NCI-H146 treated with DMSO at 0.1 percent for 48 hours (cell line): ENCODE data around the gene PIMREG.

Experiments
- DNase-seq: peaks from one replicate; lab custom pipeline; 2025; ENCODE audit not compliant: unreplicated experiment; lab: John Stamatoyannopoulos, UW

The PIMREG gene

GRCh38 chr17:6497496-6498221 is 53.4 kb downstream of the PIMREG start:
- no peak for DNase-seq

- no peak for DNase-seq
Measured at GRCh38 chr17:6498356-6498755, 54.1 kb downstream of the PIMREG start.

GRCh38 chr17:6498901-6499540 is 54.8 kb downstream of the PIMREG start:
- no peak for DNase-seq
